Vagina (tissue), 2 donors: Measurements from ENCODE around the gene NBPF26.
"Not testable (repeated sequence)": the region's sequence is repeated elsewhere in the genome, so short reads cannot be mapped to it uniquely, and the experiment has no call there.

Source experiments
- CTCF ChIP-seq, 3 experiments: fragments of 450-650 bp in 2 of 3; fragments of 200-600 bp in 1 of 3; sonication (generic) in 1 of 3; IDR thresholded peaks; one replicate each; pipeline ENCODE4 v1.5.1; 2017 to 2019; ENCODE audit warnings: antibody characterized with exemption in 3 of 3, mild to moderate bottlenecking in 2 of 3, moderate library complexity in 2 of 3
- POLR2A ChIP-seq, 2 donors: fragments of 450-650 bp; IDR thresholded peaks; one replicate each; pipeline ENCODE4 v1.6.1; 2017; ENCODE audit warnings: antibody characterized with exemption in 2 of 2, mild to moderate bottlenecking in 2 of 2, moderate library complexity in 2 of 2
- POLR2AphosphoS5 ChIP-seq, 2 donors: sonication (generic); formaldehyde crosslinking; IDR thresholded peaks; one replicate each; pipeline ENCODE4 v1.9.0; 2017; ENCODE audit warnings: antibody characterized with exemption in 2 of 2, mild to moderate bottlenecking in 2 of 2, low read depth in 1 of 2; ENCODE audit not compliant: insufficient read depth in 1 of 2

GRCh38 chr1:120844945-120845330, 121.2 kb downstream of the NBPF26 start:
- TF ChIP-seq CTCF (IDR thresholded peaks at IDR 0.05); POLR2A (IDR thresholded peaks at IDR 0.05); POLR2AphosphoS5 (IDR thresholded peaks at IDR 0.05; ENCODE audit: insufficient read depth in 1 of 2, low read depth in 1 of 2): not testable (repeated sequence)
